Lower leg skin (tissue), 3 donors: ENCODE data around the gene NCBP2L.

Source experiments
- POLR2A ChIP-seq, 2 donors: fragments of 450-650 bp; IDR thresholded peaks; one replicate each; pipeline ENCODE4 v1.6.1; 2016 to 2017; ENCODE audit warnings: antibody characterized with exemption in 2 of 2, mild to moderate bottlenecking in 1 of 2, moderate library complexity in 1 of 2
- TF ChIP-seq, protein P1 (sequence below), 3 donors: fragments of 450-650 bp; IDR thresholded peaks; one replicate each; pipeline ENCODE4 v1.5.1; 2016; ENCODE audit warnings: antibody characterized with exemption in 3 of 3, mild to moderate bottlenecking in 3 of 3, moderate library complexity in 2 of 3

DNA sequence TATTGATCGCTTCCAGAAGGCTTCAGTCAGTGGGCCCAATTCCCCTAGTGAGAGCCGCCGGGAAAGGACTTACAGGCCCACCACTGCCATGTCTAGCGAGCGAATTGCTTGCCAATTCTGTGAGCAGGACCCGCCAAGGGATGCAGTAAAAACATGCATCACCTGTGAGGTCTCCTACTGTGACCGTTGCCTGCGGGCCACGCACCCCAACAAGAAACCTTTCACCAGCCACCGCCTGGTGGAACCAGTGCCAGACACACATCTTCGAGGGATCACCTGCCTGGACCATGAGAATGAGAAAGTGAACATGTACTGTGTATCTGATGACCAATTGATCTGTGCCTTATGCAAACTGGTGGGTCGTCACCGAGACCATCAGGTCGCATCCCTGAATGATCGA is 63.4 kb downstream of the NCBP2L start:
- TF ChIP-seq, protein P1, sequence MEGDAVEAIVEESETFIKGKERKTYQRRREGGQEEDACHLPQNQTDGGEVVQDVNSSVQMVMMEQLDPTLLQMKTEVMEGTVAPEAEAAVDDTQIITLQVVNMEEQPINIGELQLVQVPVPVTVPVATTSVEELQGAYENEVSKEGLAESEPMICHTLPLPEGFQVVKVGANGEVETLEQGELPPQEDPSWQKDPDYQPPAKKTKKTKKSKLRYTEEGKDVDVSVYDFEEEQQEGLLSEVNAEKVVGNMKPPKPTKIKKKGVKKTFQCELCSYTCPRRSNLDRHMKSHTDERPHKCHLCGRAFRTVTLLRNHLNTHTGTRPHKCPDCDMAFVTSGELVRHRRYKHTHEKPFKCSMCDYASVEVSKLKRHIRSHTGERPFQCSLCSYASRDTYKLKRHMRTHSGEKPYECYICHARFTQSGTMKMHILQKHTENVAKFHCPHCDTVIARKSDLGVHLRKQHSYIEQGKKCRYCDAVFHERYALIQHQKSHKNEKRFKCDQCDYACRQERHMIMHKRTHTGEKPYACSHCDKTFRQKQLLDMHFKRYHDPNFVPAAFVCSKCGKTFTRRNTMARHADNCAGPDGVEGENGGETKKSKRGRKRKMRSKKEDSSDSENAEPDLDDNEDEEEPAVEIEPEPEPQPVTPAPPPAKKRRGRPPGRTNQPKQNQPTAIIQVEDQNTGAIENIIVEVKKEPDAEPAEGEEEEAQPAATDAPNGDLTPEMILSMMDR (IDR thresholded peaks at IDR 0.05) = no peak
- no peak for TF ChIP-seq POLR2A (IDR thresholded peaks at IDR 0.05)
